Stimulated activated CD8-positive, alpha-beta memory T cell treated with anti-CD3 and anti-CD28 coated beads, Interleukin-2, amount 100 ng/mL, for 1 hour (primary cell): Measurements from ENCODE around the gene IFITM1.
"Not testable (repeated sequence)": the region's sequence is repeated elsewhere in the genome, so short reads cannot be mapped to it uniquely, and the experiment has no call there.

ENCODE experiments used
- DNase-seq, 2 donors: peaks; one replicate each; pipeline ENCODE4 v3.0.0-alpha.2; 2020; ENCODE audit warnings: low read depth in 2 of 2

The IFITM1 gene

DNA sequence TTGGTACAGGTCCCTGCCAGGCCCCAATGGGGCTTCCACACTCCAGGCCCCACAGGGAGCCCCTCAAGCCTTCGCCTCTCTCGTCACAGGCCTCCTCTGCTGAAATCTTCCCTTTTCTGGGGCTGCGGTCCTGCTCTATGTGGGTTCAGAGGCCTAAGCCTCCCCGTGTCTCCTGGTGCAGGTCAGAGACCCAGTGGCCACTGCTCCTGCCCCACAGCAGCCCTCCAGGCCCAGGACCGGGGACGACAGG is 12.7 kb downstream of the IFITM1 start:
- no peak for DNase-seq

DNA sequence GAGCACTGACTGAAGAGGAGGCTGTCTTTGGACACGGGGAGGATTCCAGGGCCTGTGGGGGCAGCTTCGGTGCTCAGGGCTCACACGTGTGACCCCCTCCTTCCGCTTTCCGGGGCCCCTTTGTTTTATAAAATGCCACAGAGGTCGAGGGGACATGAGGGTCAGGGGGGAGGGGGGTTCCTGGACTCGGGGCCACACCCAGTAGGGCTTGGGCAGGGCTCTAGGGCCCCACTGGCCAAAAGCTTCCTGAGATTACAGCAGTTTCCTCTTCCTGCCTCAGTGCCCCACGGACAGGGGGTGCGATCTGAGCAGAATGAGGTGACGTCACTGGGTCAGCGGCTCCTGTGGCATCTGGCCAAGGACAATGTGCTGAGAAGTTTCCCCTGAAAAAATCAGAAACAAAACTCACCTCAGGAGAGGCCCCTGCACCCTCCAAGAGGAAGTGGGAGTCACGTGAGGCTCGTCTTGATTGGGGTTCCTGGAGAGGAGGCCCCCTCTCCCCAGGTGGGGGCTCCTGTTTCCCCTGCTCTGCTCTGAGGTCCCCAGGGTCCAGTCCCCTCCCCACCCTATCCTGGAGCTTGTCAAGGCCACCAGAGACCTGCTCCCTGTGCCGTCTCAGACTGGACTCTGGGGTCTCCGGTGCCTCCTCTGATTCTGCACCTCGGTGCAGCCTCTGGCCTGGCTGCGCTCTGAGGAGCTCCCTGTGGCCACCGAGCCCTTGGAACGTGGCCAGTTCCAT is 13.2 kb downstream of the IFITM1 start:
- peak in 1 of 2 donors; percentile 38 for DNase-seq

DNA sequence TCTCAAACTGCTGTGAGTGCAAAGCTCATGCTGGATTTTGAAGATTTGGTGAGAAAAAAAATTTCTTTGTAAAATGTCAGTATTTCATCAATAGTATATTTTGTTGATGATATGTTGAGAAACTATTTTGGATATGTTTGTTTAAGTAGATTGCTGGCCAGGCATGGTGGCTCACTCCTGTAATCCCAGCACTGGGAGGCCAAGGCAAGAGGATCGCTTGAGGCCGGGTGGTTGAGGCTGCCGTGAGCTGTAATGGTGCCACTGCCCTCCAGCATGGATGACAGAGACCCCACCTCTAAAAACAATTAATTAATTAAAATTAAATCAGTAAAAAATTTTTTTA is 13.7 kb downstream of the IFITM1 start:
- DNase-seq, result no peak

DNA sequence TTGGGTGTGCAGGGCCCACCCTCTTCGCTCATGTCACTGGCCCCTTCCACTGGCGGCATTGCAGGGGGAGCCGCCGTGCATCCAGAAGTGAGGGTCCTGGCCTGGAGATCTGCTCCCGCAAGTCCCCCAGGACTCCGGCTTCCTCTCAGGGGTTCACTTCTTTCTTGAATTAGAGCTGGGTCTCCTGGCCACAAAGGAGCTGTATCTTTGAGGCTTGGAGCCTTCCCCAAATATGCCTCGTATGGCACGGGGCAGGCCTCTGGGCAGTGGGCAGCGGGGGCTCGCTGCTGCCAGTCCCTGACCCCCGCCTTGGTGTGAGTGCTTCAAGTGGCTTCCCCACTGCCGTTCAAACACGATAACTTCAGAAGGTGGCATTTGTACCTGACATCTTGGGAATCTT is 14.2 kb downstream of the IFITM1 start:
- DNase-seq, result no peak

DNA sequence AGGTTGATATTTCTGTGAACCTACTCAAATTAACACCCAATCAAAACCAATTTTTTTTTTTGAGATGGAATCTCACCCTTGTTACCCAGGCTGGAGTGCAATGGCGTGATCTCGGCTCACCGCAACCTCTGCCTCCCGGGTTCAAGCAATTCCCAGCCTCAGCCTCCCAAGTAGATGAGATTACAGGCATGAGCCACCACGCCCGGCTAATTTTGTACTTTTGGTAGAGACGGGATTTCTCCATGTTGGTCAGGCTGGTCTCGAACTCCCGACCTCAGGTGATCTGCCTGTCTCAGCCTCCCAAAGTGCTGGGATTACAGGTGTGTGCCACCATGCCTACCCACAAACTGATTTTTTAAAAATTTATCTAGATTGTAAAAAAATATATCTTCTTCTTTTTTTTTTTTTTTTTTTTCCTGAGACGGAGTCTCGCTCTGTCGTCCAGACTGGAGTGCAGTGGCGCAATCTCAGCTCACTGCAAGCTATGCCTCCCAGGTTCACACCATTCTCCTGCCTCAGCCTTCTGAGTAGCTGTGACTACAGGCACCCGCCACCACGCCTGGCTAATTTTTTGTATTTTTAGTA is 14.8 kb downstream of the IFITM1 start:
- DNase-seq, result not testable (repeated sequence)

DNA sequence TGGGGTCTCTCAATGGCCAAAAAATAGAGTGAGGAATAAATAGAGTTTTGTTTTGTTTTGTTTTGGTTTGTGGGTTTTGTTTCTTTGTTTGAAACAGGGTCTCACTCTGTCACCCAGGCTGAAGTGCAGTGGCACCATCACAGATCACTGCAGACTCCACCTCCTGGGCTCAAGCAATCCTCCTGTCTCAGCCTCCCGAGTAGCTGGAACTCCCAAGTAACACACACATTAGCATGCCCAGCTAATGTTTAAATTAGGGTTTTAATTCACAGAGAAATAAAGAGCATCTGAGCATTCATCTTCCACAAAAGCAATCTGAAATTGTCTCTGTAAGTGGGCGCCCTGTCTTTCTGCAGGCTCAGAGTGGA is 16.0 kb downstream of the IFITM1 start:
- DNase-seq, result no peak

DNA sequence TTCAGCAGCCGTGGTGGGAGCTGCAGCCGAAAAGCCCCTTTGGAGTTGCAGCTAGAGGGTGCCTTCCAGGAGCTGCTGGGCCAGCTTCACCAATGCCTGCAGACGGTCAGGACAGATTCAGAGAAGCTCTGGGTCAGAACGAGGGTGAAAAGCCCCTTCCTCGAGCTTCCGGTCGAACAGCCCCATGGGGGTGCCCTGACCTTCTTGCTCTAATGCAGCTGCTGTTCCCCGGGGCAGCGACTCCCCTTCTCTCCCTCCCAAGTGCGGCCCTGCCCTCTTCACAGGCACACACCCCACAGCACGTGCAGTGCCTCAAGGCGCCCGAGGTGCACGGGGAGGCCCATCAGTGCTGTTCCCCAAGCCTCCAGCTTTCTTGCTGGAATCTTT is 16.5 kb downstream of the IFITM1 start:
- no peak for DNase-seq

DNA sequence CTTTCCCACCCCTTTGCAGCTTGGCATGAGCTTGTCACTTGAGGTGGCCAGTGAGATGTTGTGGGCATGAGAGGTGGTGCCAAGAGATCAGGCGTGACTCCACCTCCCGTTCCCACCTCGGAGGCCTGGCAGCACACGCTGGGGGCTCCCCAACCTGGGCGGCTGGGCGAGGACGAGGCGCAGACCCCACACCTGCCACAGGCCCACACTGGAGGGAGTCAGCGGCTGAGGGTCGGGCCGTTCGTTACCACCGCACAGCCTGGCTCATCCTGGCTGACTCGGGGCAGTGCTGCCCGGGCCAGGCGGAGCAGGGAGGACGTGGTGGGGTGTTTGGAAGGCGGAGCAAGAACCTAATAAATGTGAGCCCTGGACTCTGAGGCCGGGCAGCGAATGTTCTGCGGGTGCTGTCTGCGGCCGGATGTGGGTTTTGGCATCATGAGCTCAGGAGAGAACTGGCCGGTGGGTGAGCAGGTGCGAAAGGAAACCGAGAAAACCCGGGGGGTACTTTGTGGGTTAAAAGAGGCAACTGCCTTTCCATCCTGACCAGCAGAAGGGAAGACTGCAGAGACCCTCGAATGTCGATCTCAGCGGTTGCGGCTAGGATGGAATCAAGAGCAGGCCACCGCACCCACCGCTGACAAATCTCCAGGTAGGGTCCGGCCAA is 17.0 kb downstream of the IFITM1 start:
- DNase-seq, result no peak

DNA sequence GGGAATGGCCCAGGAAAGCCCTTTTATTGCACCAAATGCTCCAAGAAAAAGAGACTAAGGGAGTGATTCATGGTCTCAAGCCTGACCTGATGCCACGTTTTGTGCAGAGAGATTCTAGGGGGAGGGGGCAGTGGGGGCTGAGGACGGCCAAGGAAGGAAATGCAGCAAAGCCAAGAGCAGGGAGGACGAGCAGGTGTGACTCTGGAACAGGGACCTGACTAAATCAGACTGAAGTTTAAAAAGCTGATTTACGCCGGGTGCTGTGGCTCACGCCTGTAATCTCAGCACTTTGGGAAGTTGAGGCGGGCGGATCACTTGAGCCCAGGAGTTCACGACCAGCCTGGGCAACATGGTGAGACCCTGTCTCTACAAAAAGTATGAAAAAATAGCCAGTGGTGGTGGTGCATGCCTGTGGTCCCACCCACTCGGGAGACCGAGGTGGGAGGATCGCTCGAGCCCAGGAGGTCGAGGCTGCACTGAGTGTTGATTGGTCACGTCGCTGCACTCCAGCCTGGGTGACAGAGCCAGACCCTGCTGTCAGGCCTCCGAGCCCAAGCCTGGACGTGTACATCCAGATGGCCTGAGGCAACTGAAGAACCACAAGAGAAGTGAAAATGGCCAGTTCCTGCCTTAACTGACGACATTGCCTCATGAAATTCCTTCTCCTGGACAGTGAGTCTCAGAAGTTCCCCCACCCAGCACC is 17.7 kb downstream of the IFITM1 start:
- no peak for DNase-seq

DNA sequence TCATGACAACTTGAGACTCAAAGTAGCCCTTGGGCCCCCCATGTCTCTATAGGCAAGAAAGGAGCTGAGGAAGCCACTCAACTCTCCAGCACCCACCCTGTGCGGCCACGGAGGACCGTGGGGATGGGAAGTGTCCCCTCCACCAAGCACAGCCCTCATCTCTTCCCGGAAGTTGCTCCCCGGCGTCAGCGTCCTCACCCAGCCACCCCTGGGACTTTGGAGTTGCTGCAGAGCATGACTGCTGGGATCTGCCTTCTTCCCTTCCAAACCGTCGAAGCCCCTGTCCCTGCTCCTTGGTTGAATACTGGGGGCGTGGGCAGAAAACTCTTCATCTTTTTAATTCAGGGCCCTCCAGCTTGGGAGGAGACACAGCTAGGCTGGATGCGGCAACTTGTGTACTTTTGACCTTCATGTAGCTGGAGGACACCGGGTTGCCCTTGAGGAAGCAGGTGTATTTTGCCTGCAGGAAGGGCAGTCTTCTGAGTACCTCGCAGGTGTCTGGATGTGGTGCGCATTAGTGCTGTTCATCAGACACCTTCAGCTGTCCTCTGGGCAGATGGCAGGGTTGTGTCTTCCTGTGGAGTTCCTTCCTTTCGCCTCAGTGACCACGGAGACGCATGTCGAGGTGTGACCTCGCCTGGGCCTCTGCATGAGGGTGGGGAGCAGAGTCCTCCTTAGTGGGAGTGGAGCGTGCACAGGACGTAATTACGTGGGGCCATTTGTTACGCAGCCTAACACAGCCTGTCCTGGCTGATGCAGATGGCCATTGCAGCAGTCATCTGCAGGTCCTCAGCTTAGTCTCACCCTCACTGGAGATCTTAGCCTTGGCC is 19.0 kb downstream of the IFITM1 start:
- DNase-seq, result no peak

DNA sequence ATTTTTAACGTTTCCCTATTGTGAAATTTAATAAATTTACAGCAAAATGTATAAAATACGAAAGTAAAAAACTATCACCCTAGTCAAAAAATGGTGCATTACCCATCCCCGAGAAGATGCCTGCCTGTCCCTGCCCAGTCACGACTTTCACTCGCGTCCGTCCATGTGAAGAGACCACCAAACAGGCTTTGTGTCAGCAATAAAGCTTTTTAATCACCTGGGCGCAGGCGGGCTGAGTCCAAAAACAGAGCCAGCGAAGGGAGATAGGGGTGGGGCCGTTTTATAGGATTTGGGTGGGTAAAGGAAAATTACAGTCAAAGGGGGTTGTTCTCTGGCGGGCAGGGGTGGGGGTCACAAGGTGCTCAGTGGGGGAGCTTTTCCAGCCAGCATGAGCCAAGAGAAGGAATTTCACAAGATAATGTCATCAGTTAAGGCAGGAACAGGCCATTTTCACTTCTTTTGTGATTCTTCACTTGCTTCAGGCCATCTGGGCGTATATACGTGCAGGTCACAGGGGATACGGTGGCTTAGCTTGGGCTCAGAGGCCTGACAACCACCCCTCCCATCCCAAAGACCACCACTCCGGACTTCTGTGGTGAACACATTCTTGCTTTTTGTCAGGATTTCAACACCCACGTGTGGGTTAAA is 19.9 kb downstream of the IFITM1 start:
- not testable (repeated sequence) for DNase-seq

DNA sequence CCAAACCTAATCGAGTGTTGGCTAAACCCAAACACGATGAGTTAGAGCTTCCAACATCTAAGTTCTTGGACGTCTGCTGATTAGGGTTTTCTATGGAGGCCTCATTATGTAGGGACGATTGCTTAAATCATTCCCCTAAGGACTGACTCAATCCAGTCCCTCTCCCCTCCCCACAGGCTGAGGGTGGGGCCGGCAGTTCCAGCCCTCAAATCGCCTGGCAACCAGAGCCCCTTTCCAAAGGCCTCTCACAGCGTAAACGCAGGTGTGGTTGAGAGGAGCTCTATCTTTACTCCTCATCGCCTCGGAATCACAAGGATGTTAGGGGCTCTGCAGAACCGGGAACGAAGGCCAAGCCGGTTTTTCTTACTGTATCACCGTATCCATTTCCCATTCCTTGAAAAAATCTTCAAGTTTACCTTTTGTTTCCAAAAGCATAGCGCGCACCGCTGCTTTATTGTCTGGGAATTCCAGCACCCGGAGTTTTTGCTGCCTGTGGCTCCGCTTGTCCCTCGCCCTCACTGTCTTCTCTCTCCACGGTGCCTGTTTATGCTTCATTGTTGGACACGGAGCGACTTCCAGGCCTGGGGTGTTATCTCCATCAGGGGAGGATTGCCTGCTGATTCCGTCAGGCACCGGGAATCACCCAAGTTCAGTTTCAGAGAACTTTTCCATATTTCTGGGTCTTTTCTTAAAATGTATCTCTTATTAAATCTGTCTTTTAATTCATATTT is 20.6 kb downstream of the IFITM1 start:
- no peak for DNase-seq

DNA sequence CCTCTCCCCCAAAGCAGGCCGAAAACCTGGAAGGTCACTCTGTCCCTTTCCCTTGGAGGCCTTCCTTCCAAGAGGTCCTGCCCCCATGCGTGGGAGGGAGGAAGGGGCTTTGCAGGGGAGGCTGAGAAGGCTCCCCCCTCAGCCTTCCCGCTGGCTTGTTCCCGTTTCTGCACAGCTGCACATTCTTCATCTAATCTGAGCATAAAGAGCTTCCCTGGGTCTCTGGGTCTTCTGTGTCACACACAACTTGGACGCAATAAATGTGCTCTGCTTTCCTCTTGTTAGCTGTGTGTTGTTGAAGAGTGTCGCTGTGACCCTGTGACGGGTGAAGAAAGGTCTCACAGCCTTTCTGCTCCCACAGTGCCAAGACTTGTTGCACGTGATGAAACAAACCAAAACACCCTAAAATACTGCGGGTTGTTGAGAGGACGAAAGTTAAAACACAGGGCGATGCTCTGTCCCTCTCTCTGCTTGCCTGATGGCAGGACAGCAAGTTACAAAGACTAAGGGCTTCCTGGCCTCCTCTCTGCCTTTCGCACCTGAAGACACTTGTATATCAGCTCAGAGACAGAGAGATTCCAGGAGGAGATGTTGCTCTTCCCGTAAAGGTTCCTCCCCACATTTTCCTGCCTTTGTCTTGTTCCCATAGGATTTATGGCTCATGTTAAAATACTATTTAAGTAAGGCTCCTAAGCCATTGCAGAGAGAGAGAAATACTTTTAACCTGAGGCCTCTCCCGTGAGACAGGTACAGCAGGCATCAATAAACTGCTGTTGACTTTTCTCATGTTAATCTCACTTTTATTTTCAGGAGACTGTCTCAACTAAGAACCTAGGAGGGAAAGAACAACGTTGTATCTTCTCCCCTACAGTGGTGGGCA is 22.2 kb downstream of the IFITM1 start:
- no peak for DNase-seq

DNA sequence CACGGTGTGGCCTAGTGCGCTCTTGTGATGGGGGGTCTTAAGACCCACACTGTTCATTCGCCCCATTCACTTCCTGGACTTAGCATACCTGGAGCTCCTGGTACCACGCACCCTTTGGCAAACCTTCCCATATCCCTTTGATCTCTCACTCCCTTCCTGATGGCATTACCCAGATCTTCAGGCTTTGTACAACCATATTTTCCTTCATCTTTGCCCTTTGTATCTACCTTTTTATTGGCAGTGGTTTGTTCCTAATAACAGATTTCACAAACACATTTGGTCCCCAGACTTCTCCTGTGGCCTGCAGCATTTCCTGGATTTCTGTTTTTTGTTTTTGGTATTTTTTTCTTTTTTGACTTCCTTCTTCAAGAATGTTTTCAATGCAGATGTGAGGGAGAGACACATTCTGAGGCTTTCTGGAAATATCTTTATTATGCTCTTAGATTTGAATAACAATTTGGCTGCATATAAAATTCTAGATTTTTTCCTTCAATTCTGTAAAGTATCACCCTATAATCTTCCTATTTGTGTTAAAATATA is 22.9 kb downstream of the IFITM1 start:
- DNase-seq, result no peak

DNA sequence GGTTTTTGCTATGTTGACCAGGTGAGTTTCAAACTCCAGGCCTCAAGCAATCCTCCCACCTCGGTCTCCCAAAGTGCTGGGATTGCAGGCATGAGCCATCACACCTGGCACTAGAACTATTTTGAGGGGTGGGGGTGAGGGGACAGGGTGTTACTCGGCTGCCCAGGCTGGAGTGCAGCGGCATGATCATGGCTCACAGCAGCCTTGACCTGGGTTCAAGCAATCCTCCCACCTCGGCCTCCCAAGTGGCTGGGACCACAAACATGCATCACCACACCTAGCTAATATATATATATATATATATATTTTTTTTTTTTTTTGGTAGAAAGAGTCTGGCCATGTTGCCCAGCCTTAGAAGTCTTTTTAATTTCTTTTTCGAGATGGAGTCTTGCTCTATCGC is 23.9 kb downstream of the IFITM1 start:
- DNase-seq, result no peak

DNA sequence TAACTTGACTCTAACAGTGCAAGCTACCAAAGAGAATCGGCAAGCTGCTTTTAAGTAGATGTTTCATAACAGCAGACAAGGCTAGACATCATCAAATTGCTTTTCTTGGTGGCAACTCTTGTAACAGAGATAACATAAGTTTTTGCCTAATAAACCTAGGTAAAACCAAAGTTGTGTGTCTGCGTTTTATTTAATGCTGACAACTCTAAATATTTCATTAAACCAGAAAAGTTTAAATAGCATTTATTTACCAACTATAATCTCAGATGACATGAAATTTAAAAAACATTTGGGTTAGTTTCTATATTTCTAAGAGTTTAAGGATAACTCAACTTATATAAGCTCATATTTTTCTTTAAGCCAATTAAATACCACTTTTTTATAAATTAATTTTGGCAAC is 26.1 kb downstream of the IFITM1 start:
- no peak for DNase-seq

DNA sequence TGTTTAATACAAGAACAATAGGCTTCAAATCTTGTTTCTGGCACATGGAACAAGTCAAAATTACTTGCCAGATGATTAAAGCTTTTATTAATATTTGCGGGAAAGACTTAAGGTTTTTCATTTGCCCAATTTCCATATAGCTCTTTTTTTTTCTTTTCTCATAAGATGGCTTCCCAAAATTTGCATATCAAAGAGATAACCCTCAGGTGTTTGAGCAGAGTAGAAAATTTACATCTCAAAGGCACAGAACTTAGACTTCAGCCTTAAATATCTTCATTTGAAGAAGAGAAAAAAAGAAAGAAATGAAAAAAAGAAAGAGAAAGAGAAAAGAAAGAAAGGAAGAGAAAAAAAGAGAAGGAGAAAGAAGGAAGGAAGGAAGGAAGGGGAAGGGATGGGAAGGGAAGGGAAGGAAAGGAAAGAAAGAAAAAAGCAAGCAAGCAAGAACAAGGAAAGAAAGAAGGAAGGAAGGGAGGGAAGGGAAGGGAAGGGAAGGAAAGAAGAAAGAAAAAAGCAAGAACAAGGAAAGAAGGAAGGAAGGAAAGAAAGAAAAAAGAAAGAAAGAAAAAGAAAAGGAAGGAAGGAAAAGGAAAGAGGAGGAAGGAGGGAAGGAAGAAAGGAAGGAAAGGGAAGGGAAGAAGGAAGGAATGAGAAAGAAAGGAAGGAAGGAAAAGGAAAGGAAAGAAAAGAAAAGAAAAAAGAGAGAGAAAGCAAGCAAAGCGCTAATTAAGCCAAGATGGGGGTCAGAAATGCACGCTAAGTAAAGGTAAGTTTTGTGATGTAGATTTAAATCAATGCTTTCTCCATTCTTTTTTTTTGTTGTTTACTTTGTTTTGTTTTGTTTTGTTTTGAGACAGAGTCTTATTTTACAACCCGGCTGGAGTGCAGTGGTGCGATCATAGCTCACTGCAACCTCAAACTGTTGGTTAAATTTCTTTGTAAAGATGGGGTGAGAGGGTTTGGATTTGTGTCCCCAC is 27.0 kb downstream of the IFITM1 start:
- no peak for DNase-seq

DNA sequence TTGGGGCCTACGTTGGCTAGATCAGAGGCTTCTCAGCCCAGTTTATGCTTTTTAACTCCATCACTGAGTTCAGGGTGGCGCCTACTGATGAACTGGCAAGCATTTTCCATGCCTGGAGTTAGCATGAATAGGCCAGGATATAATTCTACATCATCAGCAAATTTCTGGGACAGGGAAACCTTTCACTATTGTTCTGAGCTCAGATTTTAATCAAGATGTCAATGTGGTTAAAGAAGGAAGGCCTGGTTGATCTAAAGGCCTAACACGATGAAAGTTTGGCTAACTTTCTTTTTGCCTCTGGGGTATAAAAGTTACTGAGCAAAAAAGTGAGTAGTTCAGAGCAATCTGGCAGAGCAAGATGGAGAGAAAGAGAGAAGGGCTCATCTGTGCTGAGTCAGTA is 28.5 kb downstream of the IFITM1 start:
- DNase-seq, result no peak
